Small intestine (tissue), 7 donors: Measurements from ENCODE around the gene TESPA1. TPM values are rescaled to one million over a fixed set of nuclear protein-coding genes. Genes with fewer than 3 reads are reported as not detected.
A peak's percentile ranks its signal among the peaks of the same experiment; 100 is the strongest.

Source experiments
- DNase-seq, 2 donors: peaks; one replicate each; pipeline versions ENCODE4 v3.0.0 to v3.0.0-alpha.2; 2013
- FAIRE-seq: peaks from 2 replicates; lab custom pipeline; 2012; peaks lifted over from hg19 to GRCh38; lab: Jason Lieb, UNC
- H3K27ac ChIP-seq, 3 donors: one replicate each; pipeline ENCODE4 v1.5.1; 2013; ENCODE audit warnings: low read length in 2 of 3, mild to moderate bottlenecking in 2 of 3, control low read depth in 1 of 3, inconsistent platforms in 1 of 3, low read depth in 1 of 3, moderate library complexity in 1 of 3
- H3K27me3 ChIP-seq, 3 donors: one replicate each; pipeline ENCODE4 v1.6.1; 2013; ENCODE audit warnings: low read length in 3 of 3, inconsistent platforms in 1 of 3; ENCODE audit not compliant: control insufficient read depth in 3 of 3, insufficient read depth in 3 of 3
- H3K36me3 ChIP-seq, 3 donors: one replicate each; pipeline ENCODE4 v1.6.1; 2013; ENCODE audit warnings: low read length in 3 of 3, inconsistent platforms in 1 of 3, low read depth in 1 of 3, mild to moderate bottlenecking in 1 of 3, moderate library complexity in 1 of 3; ENCODE audit not compliant: control insufficient read depth in 3 of 3, insufficient read depth in 2 of 3
- H3K4me1 ChIP-seq, 3 donors: one replicate each; pipeline ENCODE4 v1.6.1; 2013; ENCODE audit warnings: low read length in 2 of 3, inconsistent platforms in 1 of 3, low read depth in 1 of 3, mild to moderate bottlenecking in 1 of 3, moderate library complexity in 1 of 3; ENCODE audit not compliant: control insufficient read depth in 3 of 3, insufficient read depth in 2 of 3
- H3K4me3 ChIP-seq, 3 donors: one replicate each; pipeline ENCODE4 v1.5.1; 2013; ENCODE audit warnings: low read length in 3 of 3, control low read depth in 1 of 3, inconsistent platforms in 1 of 3, low read depth in 1 of 3, mild to moderate bottlenecking in 1 of 3, moderate library complexity in 1 of 3
- H3K9me3 ChIP-seq, 2 donors: one replicate each; pipeline ENCODE4 v1.6.1; 2013; ENCODE audit warnings: low read depth in 1 of 2, low read length in 1 of 2; ENCODE audit not compliant: control insufficient read depth in 2 of 2, insufficient read depth in 1 of 2
- WGBS, 3 donors: extraction: QIAGEN DNeasy Blood & Tissue Kit; methylation state at CpG; one replicate each; pipeline ENCODE4 v1.1.7; 2013; 5-methylcytosine and 5-hydroxymethylcytosine counted together
- polyA plus RNA-seq, 4 donors: library from polyadenylated mRNA; stranded (reverse) in 3 of 4; unstranded in 1 of 4; fragments of 200-250 nt in 3 of 4; fragments of 120-200 nt in 1 of 4; gene quantifications; one replicate each; pipeline versions ENCODE4 v1.2.1 to v1.2.3, GENCODE V29; 2013
- donor health status: healthy with polysubstance abuse.
- donor health status: control.
- donor health status: control.
- donor health status: Bipolar disorder and iron deficiency.
- donor health status: healthy.

Gene TESPA1
- polyA plus RNA-seq, 4 donors: 0.45 to 1.6 (median 0.97) TPM

DNA sequence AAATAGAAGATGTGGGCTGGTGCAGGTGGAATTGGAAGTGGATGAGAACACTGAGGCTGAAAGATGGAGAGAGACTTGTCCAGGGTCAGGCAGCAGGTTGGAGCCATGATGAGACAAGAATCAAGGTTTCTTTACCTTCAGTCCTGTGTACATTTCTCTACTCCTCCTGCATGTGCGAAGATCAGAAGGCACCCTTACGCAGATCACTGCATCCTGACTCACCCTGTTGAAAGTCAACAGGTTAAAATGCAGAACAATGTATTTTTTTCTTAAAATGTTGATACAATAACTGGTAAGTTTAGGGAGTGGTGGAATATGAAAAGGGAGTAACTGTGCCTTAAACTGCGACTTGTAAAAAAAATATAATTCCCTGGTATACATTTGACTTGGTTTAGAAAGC, 47.8 kb downstream of the TESPA1 start:
- no peak for FAIRE-seq
- WGBS, 3 donors: 45 to 55% (median 45%) methylated on average over 3 of the region's 3 CpGs

DNA sequence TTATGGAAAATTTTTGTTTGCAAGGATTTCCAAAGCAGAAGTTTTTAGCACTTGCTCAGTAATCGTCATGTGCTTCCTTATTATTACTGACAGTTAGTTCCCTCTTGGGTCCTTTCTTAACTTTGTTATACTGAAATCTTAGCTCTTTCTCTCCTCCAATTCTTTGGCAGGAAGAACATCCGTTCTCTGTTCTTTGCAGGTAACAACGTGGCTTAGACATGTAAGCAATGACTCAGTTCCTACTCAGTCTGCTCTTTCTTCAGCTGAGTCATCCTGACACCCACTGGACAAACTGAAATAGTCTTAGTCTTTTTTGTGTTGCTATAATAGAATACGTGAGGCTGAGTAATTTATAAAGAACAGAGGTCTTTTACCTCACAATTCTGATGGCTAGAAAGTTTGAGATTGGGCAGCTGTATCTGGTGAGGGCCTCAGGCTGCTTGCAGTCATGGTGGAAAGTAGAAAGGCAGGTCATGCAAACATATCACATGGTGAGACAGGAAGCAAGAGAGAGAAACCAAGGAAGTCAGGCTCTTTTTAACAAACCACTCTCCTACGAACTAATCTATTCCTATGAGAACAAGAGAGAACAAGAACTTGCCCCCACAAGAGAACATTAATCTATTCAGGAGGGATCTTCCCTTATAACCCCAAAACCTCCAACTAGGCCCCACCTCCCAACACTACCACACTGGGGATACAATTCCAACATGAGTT, 49.2 kb downstream of the TESPA1 start:
- peak in 1 of 2 donors; percentile 53 for DNase-seq
- WGBS, 3 donors: 37 to 48% (median 44%) methylated on average over 5 of the region's 5 CpGs
- Histone ChIP-seq H3K4me1 (no peaks in the 10 kb centered on the region), H3K27ac (peak overlapping the region in 1 of 3 donors; percentile 73), H3K9me3 (peaks cover 0 to 2% of the 10 kb centered on the region in 2 donors), H3K27me3 (no peaks in the 10 kb centered on the region), H3K4me3 (no peak overlapping the region), H3K36me3 (no peaks in the 10 kb centered on the region)
- FAIRE-seq: no peak

More for the DNA sequence above, 47.8 kb downstream of the TESPA1 start:
- peaks cover 0 to 5% (median 0%) of the 10 kb centered on the region in 3 donors for H3K27me3 ChIP-seq
- DNase-seq: no peak
- no peaks in the 10 kb centered on the region for H3K4me1 ChIP-seq
- no peak overlapping the region for H3K27ac ChIP-seq
- H3K36me3 ChIP-seq: no peaks in the 10 kb centered on the region
- no peak overlapping the region for H3K4me3 ChIP-seq
- H3K9me3 ChIP-seq: no peaks in the 10 kb centered on the region

DNA sequence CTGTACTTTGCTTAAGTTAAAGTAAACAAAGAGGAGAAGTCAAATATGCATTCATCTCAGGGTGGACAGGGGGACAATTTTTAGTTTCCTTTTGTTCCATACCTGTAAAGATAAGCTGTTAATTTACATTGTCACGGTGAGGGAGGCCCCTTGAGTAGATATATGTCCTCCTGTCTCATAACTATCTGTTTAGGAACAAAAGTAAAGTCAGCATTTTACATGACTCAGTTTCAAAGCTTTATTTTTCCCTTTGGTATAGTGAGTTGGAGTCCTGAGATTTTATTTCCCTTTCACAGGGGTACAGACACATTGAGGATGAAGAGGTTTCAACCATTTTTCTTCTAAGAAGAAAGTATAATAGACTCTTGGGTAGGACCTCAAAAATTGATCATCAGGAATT, 50.1 kb downstream of the TESPA1 start:
- Histone ChIP-seq H3K9me3 (peaks cover 0 to 7% of the 10 kb centered on the region in 2 donors), H3K36me3 (no peaks in the 10 kb centered on the region), H3K4me3 (no peak overlapping the region), H3K4me1 (no peaks in the 10 kb centered on the region), H3K27ac (no peak overlapping the region), H3K27me3 (no peaks in the 10 kb centered on the region)
- 15 to 43% (median 22%) methylated on average over 1 of the region's 1 CpG for whole genome bisulfite sequencing, 3 donors
- DNase-seq: no peak
- no peak for FAIRE-seq

DNA sequence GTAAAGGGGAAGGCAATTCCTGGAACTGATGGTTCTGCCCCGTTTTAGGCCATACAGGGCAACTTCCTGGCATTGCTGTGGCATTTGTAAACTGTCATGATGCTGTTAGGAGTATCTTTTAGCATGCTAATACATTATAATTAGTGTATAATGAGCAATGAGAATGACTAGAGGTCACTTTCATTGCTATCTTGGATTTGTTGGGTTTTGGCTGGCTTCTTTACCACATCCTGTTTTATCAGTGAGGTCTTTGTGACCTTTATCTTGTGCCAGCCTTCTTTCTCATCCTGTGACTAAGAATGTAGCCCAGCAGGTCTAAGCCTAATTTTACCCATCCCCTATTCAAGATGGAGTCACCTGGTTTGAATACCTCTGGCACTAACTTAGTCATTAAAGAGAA, 51.2 kb downstream of the TESPA1 start:
- Histone ChIP-seq H3K4me1 (no peaks in the 10 kb centered on the region), H3K36me3 (no peaks in the 10 kb centered on the region), H3K27me3 (no peaks in the 10 kb centered on the region), H3K27ac (no peak overlapping the region), H3K9me3 (peaks cover 0 to 7% of the 10 kb centered on the region in 2 donors), H3K4me3 (no peak overlapping the region)
- WGBS, 3 donors: 20 to 44% (median 21%) methylated on average over 1 of the region's 1 CpG
- DNase-seq: peak in 1 of 2 donors; percentile 4
- FAIRE-seq: no peak

DNA sequence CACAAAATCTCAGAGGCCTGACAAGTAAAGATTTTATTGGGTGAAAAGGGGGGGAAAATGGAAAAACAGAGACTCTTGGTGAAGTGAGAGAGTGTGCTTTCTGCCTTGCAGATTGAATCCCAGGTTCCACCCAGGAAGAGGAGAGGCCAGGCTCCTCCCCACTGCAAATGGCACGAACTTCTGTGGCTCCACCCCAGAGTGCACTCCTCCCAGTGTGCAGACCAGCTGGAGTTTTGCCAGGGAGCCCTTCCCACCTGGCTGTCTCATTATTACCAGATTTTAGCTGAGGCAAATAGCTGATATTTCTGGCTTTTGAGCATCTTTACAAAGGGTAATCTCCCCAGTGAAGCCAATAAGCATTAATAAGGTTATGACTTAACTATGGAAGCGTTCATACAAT, 51.9 kb downstream of the TESPA1 start:
- 41 to 51% (median 49%) methylated on average over 2 of the region's 2 CpGs for WGBS, 3 donors
- no peaks in the 10 kb centered on the region for H3K36me3 ChIP-seq
- no peaks in the 10 kb centered on the region for H3K27me3 ChIP-seq
- no peak overlapping the region for H3K27ac ChIP-seq
- FAIRE-seq: no peak
- no peaks in the 10 kb centered on the region for H3K4me1 ChIP-seq
- H3K9me3 ChIP-seq: peaks cover 0 to 7% of the 10 kb centered on the region in 2 donors
- DNase-seq: no peak
- H3K4me3 ChIP-seq: no peak overlapping the region

DNA sequence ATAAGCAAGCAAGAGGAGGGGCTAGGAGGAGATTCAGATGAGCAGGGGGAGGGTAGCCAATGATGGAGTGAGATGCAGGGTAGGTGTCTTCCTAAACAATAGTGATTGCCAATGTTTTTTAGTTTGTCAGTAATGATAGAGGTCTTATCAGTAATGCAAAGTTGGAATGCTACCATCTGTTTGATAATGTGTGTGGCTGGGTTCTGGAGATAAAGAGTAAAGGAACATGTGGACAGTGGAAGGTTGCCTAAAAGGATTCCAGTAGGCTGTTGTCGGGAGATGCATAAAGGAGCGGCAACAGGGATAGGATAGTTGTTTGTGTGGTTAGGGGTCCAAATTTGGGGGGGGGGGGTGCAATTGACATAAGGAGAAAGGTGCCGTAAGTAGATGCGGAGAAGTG, 52.5 kb downstream of the TESPA1 start:
- Histone ChIP-seq H3K27ac (no peak overlapping the region), H3K4me1 (no peaks in the 10 kb centered on the region), H3K27me3 (no peaks in the 10 kb centered on the region), H3K9me3 (peaks cover 0 to 7% of the 10 kb centered on the region in 2 donors), H3K4me3 (no peak overlapping the region), H3K36me3 (no peaks in the 10 kb centered on the region)
- no peak for DNase-seq
- 92 to 96% (median 95%) methylated on average over 4 of the region's 4 CpGs for WGBS, 3 donors
- no peak for FAIRE-seq

DNA sequence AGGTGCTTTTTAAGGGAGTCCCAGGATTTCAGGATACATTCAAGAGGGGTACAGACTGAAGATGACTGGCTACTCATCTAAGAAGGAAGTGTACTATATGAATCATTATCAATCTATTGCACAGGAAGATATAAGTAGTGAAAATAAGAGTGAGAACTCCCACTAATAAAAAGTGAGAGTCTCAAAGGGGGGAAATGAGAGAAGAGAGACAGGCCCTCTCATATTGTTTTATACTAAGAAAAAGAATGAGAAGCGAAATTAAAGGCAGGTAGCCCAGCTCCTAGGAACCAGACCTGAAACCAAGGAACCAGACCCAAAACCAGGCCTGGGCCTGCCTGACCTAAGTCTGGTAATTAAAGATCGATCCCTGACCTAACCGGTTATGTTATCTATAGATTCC, 54.6 kb downstream of the TESPA1 start:
- DNase-seq: no peak
- 60 to 79% (median 62%) methylated on average over 3 of the region's 3 CpGs for WGBS, 3 donors
- Histone ChIP-seq H3K27ac (no peak overlapping the region), H3K27me3 (no peaks in the 10 kb centered on the region), H3K4me1 (no peaks in the 10 kb centered on the region), H3K36me3 (no peaks in the 10 kb centered on the region), H3K9me3 (peaks cover 0 to 7% of the 10 kb centered on the region in 2 donors), H3K4me3 (no peak overlapping the region)
- no peak for FAIRE-seq

DNA sequence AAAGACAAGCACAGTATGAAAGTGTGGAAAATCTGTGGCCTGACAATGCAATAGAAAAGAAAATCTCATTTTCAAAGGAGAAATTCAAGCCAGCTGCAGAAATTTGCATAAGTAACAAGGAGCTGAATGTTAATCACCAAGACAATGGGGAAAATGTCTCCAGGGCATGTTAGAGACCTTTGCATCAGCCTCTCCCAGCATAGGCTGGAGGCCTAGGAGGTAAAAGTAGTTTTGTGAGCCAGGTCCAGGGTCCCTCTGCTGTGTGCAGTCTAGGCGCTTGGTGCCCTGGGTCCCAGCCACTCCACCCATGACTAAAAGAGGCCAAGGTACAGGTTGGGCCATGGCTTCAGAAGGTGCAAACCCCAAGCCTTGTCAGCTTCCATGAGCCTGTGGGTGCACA, 58.3 kb downstream of the TESPA1 start:
- no peak for FAIRE-seq

More for the DNA sequence above, 58.3 kb downstream of the TESPA1 start:
- no peaks in the 10 kb centered on the region for H3K27me3 ChIP-seq
- WGBS, 3 donors: 93 to 100% (median 94%) methylated on average over 1 of the region's 1 CpG
- H3K9me3 ChIP-seq: peaks cover 0 to 7% of the 10 kb centered on the region in 2 donors
- no peaks in the 10 kb centered on the region for H3K4me1 ChIP-seq
- H3K27ac ChIP-seq: no peak overlapping the region
- H3K4me3 ChIP-seq: no peak overlapping the region
- no peaks in the 10 kb centered on the region for H3K36me3 ChIP-seq
- no peak for DNase-seq
